ENCODE measurements around the gene GPR17. TPM values are rescaled to one million over a fixed set of nuclear protein-coding genes. Genes with fewer than 3 reads are reported as not detected.

GPR17 gene
- polyA plus RNA-seq, 1 donor (not counting 4 experiments of a cell fraction or from before 2014, with no cell fraction given) = not detected

DNA sequence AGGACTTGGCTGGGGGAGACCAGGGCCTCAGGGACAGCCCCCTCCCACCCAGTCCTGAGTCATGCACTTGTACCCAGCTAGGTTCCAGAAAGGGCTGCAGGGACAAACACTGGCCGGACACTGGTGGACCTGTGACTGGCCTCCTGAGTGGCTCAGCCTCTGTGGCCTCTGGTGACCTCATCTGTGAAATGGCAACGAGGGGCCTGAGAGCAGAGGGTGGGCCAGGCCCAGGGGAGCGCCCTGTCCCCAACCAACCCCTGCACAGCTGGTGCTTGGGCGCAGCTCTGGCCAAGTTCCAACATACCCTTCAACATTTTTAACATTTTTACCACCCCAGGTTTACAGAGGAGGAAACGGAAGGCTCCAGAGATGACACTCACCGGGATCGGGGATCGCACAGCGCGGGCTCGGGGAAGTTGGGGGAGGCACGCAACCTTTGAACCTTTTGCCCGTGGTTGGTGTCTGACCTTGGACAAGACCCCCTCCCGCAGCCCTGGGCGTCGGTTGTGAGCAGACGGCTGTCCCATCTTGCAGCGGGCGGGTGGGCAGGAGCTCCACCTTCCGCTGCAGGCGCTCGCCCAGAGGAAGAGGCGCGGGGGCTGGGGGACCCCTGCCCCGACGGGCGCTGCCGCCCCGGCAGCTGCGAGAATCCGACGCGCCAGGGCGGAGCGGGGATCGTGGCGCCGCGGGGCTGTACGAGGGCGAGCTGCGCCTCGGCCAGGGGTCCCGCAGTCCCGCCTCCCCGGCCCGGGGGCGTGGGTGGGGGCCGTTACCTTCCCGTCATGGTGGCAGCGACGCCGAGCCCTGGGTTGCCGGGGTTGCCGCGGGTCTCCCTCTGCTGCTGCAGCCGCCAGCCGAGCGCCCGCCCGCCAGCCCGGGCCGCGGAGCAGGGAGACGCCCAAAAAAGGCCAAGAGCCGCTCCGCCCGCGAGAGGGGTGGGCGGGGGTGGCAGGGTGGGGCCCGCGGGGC, 28.6 kb downstream of the GPR17 start:
- TF ChIP-seq, protein P1, sequence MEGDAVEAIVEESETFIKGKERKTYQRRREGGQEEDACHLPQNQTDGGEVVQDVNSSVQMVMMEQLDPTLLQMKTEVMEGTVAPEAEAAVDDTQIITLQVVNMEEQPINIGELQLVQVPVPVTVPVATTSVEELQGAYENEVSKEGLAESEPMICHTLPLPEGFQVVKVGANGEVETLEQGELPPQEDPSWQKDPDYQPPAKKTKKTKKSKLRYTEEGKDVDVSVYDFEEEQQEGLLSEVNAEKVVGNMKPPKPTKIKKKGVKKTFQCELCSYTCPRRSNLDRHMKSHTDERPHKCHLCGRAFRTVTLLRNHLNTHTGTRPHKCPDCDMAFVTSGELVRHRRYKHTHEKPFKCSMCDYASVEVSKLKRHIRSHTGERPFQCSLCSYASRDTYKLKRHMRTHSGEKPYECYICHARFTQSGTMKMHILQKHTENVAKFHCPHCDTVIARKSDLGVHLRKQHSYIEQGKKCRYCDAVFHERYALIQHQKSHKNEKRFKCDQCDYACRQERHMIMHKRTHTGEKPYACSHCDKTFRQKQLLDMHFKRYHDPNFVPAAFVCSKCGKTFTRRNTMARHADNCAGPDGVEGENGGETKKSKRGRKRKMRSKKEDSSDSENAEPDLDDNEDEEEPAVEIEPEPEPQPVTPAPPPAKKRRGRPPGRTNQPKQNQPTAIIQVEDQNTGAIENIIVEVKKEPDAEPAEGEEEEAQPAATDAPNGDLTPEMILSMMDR (optimal IDR thresholded peaks at IDR 0.05 in 1 of 3, IDR thresholded peaks at IDR 0.05 in 1 of 3, conservative IDR thresholded peaks at IDR 0.05 in 1 of 3; ENCODE audit: extremely low read depth in 1 of 3, insufficient read depth in 2 of 3, low read length in 3 of 3) = no peak
- peak; percentile 91 for TF ChIP-seq EZH2 (IDR thresholded peaks at IDR 0.05; ENCODE audit: low read length)
- Histone ChIP-seq H3K9me3 (ENCODE audit: control insufficient read depth, low read depth, low read length) (no peaks in the 10 kb centered on the region), H4K20me1 (ENCODE audit: control insufficient read depth, extremely low read depth, insufficient read depth, low read length) (no peaks in the 10 kb centered on the region), H3K27ac (ENCODE audit: control insufficient read depth, insufficient read depth, low read length) (no peak overlapping the region), H3K27me3 (ENCODE audit: control insufficient read depth, extremely low read depth, insufficient read depth, low read length) (peaks cover 67% of the 10 kb centered on the region), H2AFZ (ENCODE audit: control insufficient read depth, low read length) (peak overlapping the region; percentile 38), H3K4me2 (ENCODE audit: control insufficient read depth, extremely low read depth, insufficient read depth, low read depth, low read length) (peak overlapping the region; percentile 38), H3K4me3 (ENCODE audit: control insufficient read depth in 2 of 3, extremely low read depth in 1 of 3, insufficient read depth in 2 of 3, low read depth in 1 of 3, low read length in 3 of 3) (peak overlapping the region in 2 of 3 experiments; percentile 11 to 13), H3K4me1 (ENCODE audit: control insufficient read depth, extremely low read depth, insufficient read depth, low read length) (peaks cover 5% of the 10 kb centered on the region), H3K9ac (ENCODE audit: control insufficient read depth, extremely low read depth, insufficient read depth, low read length) (no peak overlapping the region), H3K36me3 (ENCODE audit: control insufficient read depth in 2 of 2, extremely low read depth in 1 of 2, insufficient read depth in 2 of 2, low read length in 2 of 2) (no peaks in the 10 kb centered on the region), H3K9me1 (ENCODE audit: control insufficient read depth, extremely low read depth, insufficient read depth, low read length) (no peaks in the 10 kb centered on the region), H3K79me2 (ENCODE audit: control insufficient read depth, insufficient read depth, low read length) (no peaks in the 10 kb centered on the region)
- no peak for DNase-seq (ENCODE audit: low read depth, low spot score)
- dilution Hi-C loops (cut with MboI; ENCODE audit: extremely low pct_ligation_motif_present, low sequenced_read_pairs) = loop anchor here (25.0 kb wide), 1 partner anchor 87 kb away; no protein-coding TSS in a partner anchor
- FAIRE-seq = no peak

- dilution Hi-C loops (cut with MboI; ENCODE audit: extremely low pct_ligation_motif_present, low sequenced_read_pairs) = loop anchor here (25.0 kb wide), 1 partner anchor 88 kb away; no protein-coding TSS in a partner anchor
- Histone ChIP-seq H2AFZ (ENCODE audit: control insufficient read depth, low read length) (peak within 1 kb of the TSS; percentile 38), H3K4me1 (ENCODE audit: control insufficient read depth, extremely low read depth, insufficient read depth, low read length) (peaks cover 5% of the 10 kb centered on the region), H3K4me3 (ENCODE audit: control insufficient read depth in 2 of 3, extremely low read depth in 1 of 3, insufficient read depth in 2 of 3, low read depth in 1 of 3, low read length in 3 of 3) (peak within 1 kb of the TSS; percentile 11 to 41 (median 27)), H3K27me3 (ENCODE audit: control insufficient read depth, extremely low read depth, insufficient read depth, low read length) (peaks cover 70% of the 10 kb centered on the region), H4K20me1 (ENCODE audit: control insufficient read depth, extremely low read depth, insufficient read depth, low read length) (no peaks in the 10 kb centered on the region), H3K9ac (ENCODE audit: control insufficient read depth, extremely low read depth, insufficient read depth, low read length) (no peak within 1 kb of the TSS), H3K79me2 (ENCODE audit: control insufficient read depth, insufficient read depth, low read length) (no peaks in the 10 kb centered on the region), H3K27ac (ENCODE audit: control insufficient read depth, insufficient read depth, low read length) (no peak within 1 kb of the TSS), H3K4me2 (ENCODE audit: control insufficient read depth, extremely low read depth, insufficient read depth, low read depth, low read length) (peak within 1 kb of the TSS; percentile 55), H3K9me1 (ENCODE audit: control insufficient read depth, extremely low read depth, insufficient read depth, low read length) (no peaks in the 10 kb centered on the region), H3K36me3 (ENCODE audit: control insufficient read depth in 2 of 2, extremely low read depth in 1 of 2, insufficient read depth in 2 of 2, low read length in 2 of 2) (no peaks in the 10 kb centered on the region), H3K9me3 (ENCODE audit: control insufficient read depth, low read depth, low read length) (no peaks in the 10 kb centered on the region)
- TF ChIP-seq, protein P1 (optimal IDR thresholded peaks at IDR 0.05 in 1 of 3, IDR thresholded peaks at IDR 0.05 in 1 of 3, conservative IDR thresholded peaks at IDR 0.05 in 1 of 3; ENCODE audit: extremely low read depth in 1 of 3, insufficient read depth in 2 of 3, low read length in 3 of 3) = peak in 2 of 3 experiments; percentile 3 to 9
- TF ChIP-seq EZH2 (IDR thresholded peaks at IDR 0.05; ENCODE audit: low read length) = peak; percentile 91
- DNase-seq (ENCODE audit: low read depth, low spot score) = no peak
- no peak for FAIRE-seq
Observed at GRCh38 chr2:127675331-127676261, 29.6 kb downstream of the GPR17 start, which contains the start of gene LIMS2. Gene LIMS2, minus strand, starts transcription at chr2:127675530. Its CDS starts 506 bp downstream, at chr2:127675024.

Measured in keratinocyte (primary cell).